SHP77 (cell line): Measurements from ENCODE around the gene DOCK10.
A peak's percentile ranks its signal among the peaks of the same experiment; 100 is the strongest.

Experiments used
- DNase-seq, 2 experiments: peaks; one replicate each; lab custom pipeline; 2025; lab: John Stamatoyannopoulos, UW

The DOCK10 gene

GRCh38 chr2:224833986-224834385 lies 208.3 kb downstream of the DOCK10 start:
- DNase-seq = no peak

GRCh38 chr2:224832207-224832606 lies 210.1 kb downstream of the DOCK10 start:
- DNase-seq = no peak

- no peak for DNase-seq
These were observed 210.7 kb downstream of the DOCK10 start for GRCh38 chr2:224831530-224831929.

- no peak for DNase-seq
These were observed 221.8 kb downstream of the DOCK10 start for GRCh38 chr2:224820283-224820991.

GRCh38 chr2:224819075-224819474 lies 223.2 kb downstream of the DOCK10 start:
- DNase-seq = no peak

- no peak for DNase-seq
These were observed 224.6 kb downstream of the DOCK10 start for GRCh38 chr2:224817676-224818075.

- no peak for DNase-seq
These were observed 225.5 kb downstream of the DOCK10 start for GRCh38 chr2:224816816-224817215.

- DNase-seq = no peak
These were observed 228.7 kb downstream of the DOCK10 start for GRCh38 chr2:224813578-224813977.

GRCh38 chr2:224807153-224807964 lies 234.9 kb downstream of the DOCK10 start:
- DNase-seq = peak in 1 of 2 experiments; percentile 4

- no peak for DNase-seq
These were observed 238.3 kb downstream of the DOCK10 start for GRCh38 chr2:224803930-224804329.

- DNase-seq = no peak
These were observed 239.9 kb downstream of the DOCK10 start for GRCh38 chr2:224802407-224802806.

GRCh38 chr2:224801360-224801759 lies 240.9 kb downstream of the DOCK10 start:
- DNase-seq = no peak

- DNase-seq = no peak
These were observed 242.6 kb downstream of the DOCK10 start for GRCh38 chr2:224799691-224800090.

- DNase-seq = no peak
These were observed 244.1 kb downstream of the DOCK10 start for GRCh38 chr2:224798180-224798579.

GRCh38 chr2:224796695-224797305 lies 245.5 kb downstream of the DOCK10 start:
- no peak for DNase-seq

GRCh38 chr2:224793946-224794345 lies 248.3 kb downstream of the DOCK10 start:
- DNase-seq = no peak

- DNase-seq = no peak
These were observed 255.4 kb downstream of the DOCK10 start for GRCh38 chr2:224786848-224787247.

GRCh38 chr2:224781400-224781799 lies 260.9 kb downstream of the DOCK10 start:
- DNase-seq = no peak

GRCh38 chr2:224780823-224781222 lies 261.4 kb downstream of the DOCK10 start:
- DNase-seq = no peak

- DNase-seq = no peak
These were observed 262.2 kb downstream of the DOCK10 start for GRCh38 chr2:224780106-224780505.

- DNase-seq = peak; percentile 2 to 50
These were observed 263.8 kb downstream of the DOCK10 start for GRCh38 chr2:224778474-224778877.

GRCh38 chr2:224777559-224777930 lies 264.7 kb downstream of the DOCK10 start:
- DNase-seq = no peak
